GM21526 (cell line): ENCODE measurements around the gene CNN3.
"Not testable (repeated sequence)": the region's sequence is repeated elsewhere in the genome, so short reads cannot be mapped to it uniquely, and the experiment has no call there.

Experiments used
- ATAC-seq: cut with Tn5 transposase; IDR thresholded peaks from one replicate; pipeline ENCODE4 v1.9.1; 2021; ENCODE audit warnings: moderate library complexity; ENCODE audit not compliant: unreplicated experiment, low FRiP score

CNN3 gene

GRCh38 chr1:94951046-94951445 is 24.1 kb upstream of the CNN3 start:
- ATAC-seq, result no peak

GRCh38 chr1:94949681-94950661 is 23.1 kb upstream of the CNN3 start:
- ATAC-seq, result no peak

GRCh38 chr1:94947437-94947836 is 20.5 kb upstream of the CNN3 start:
- ATAC-seq, result no peak

GRCh38 chr1:94946886-94947285 is 20.0 kb upstream of the CNN3 start:
- no peak for ATAC-seq

GRCh38 chr1:94942171-94943128 is 15.5 kb upstream of the CNN3 start:
- no peak for ATAC-seq

- ATAC-seq, result not testable (repeated sequence)
These were observed 14.6 kb upstream of the CNN3 start for GRCh38 chr1:94941480-94941879.

- no peak for ATAC-seq
These were observed 13.8 kb upstream of the CNN3 start for GRCh38 chr1:94940738-94941137.

GRCh38 chr1:94937820-94938219 is 10.9 kb upstream of the CNN3 start:
- no peak for ATAC-seq

GRCh38 chr1:94936861-94937620 is 10.1 kb upstream of the CNN3 start:
- ATAC-seq, result no peak

GRCh38 chr1:94935476-94935875 is 8.6 kb upstream of the CNN3 start:
- ATAC-seq, result no peak

GRCh38 chr1:94935034-94935433 is 8.1 kb upstream of the CNN3 start:
- no peak for ATAC-seq

GRCh38 chr1:94934551-94934950 is 7.6 kb upstream of the CNN3 start:
- no peak for ATAC-seq

GRCh38 chr1:94931254-94931841 is 4.4 kb upstream of the CNN3 start:
- no peak for ATAC-seq

- no peak for ATAC-seq
These were observed 2.7 kb upstream of the CNN3 start for GRCh38 chr1:94929351-94930217.

- ATAC-seq, result no peak
These were observed 1.5 kb upstream of the CNN3 start for GRCh38 chr1:94928293-94928939.

- no peak for ATAC-seq
These were observed 680 bp upstream of the CNN3 start for GRCh38 chr1:94927405-94928175.

GRCh38 chr1:94926126-94926914 is 590 bp downstream of the CNN3 start:
- ATAC-seq, result no peak
